ENCODE results near the gene MYOZ3.

DNA sequence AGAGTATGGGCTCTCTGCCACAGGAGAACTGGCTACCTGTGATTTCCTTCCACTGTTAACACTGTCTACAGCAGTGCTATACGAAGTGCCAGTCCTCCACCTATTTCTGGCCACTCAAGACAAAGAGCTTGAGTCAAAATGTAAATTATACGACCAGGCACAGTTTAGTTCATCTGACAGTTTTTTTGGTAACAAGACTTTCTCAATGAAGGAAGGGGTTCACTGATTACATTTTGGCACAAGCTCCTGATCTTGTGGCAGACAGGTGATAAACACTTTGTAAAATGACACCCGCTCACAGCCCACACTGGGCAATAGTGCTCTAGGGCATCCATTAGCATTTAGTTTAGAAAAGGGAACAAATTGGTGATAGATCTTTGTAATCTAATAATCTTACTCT is 31.2 kb downstream of the MYOZ3 start:
- TF ChIP-seq, protein P1, sequence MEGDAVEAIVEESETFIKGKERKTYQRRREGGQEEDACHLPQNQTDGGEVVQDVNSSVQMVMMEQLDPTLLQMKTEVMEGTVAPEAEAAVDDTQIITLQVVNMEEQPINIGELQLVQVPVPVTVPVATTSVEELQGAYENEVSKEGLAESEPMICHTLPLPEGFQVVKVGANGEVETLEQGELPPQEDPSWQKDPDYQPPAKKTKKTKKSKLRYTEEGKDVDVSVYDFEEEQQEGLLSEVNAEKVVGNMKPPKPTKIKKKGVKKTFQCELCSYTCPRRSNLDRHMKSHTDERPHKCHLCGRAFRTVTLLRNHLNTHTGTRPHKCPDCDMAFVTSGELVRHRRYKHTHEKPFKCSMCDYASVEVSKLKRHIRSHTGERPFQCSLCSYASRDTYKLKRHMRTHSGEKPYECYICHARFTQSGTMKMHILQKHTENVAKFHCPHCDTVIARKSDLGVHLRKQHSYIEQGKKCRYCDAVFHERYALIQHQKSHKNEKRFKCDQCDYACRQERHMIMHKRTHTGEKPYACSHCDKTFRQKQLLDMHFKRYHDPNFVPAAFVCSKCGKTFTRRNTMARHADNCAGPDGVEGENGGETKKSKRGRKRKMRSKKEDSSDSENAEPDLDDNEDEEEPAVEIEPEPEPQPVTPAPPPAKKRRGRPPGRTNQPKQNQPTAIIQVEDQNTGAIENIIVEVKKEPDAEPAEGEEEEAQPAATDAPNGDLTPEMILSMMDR (conservative IDR thresholded peaks at IDR 0.05; ENCODE audit: low read length) = no peak
- no peak for TF ChIP-seq EZH2phosphoT487 (IDR thresholded peaks at IDR 0.05; ENCODE audit: borderline replicate concordance, low read depth, low read length)
